H1 (cell line): ENCODE results near the gene CASP8AP2. TPM values are rescaled to one million over a fixed set of nuclear protein-coding genes. Genes with fewer than 3 reads are reported as not detected.

Experiments used
- CEBPB ChIP-seq: IDR thresholded peaks from 2 replicates; pipeline ENCODE4 v1.6.1; 2012; ENCODE audit warnings: low read depth, low read length
- EP300 ChIP-seq, 2 experiments: IDR thresholded peaks; 1 replicate in 1 of 2; 2 replicates in 1 of 2; pipeline ENCODE4 v1.6.1; 2011 to 2012; ENCODE audit warnings: low read depth in 2 of 2, low read length in 2 of 2, mild to moderate bottlenecking in 2 of 2, borderline replicate concordance in 1 of 2, inconsistent platforms in 1 of 2, moderate library complexity in 1 of 2
- RNF2 ChIP-seq: fragments of 200-900, 300-1000 bp; sonication (generic); IDR thresholded peaks from 2 replicates; pipeline ENCODE4 v1.7.1; 2016; ENCODE audit warnings: borderline replicate concordance, low read depth, mild to moderate bottlenecking, antibody characterized with exemption, low read length; ENCODE audit not compliant: poor library complexity, severe bottlenecking; ENCODE audit errors: missing control alignments
- RXRA ChIP-seq: IDR thresholded peaks from 2 replicates; pipeline ENCODE4 v1.6.1; 2011; ENCODE audit warnings: low read depth, mild to moderate bottlenecking, low read length, moderate library complexity; ENCODE audit not compliant: insufficient read depth
- SP4 ChIP-seq: IDR thresholded peaks from 2 replicates; pipeline ENCODE4 v1.6.1; 2012; ENCODE audit warnings: low read length, inconsistent platforms
- polyA plus RNA-seq, 7 experiments: library from polyadenylated mRNA; depleted of rRNA in 3 of 7; stranded (reverse) in 5 of 7; unstranded in 2 of 7; fragments of >200 nt in 5 of 7; fragments of 200-250 nt in 2 of 7; gene quantifications; 1 replicate in 5 of 7; 2 replicates in 1 of 7; 4 replicates in 1 of 7; pipeline versions ENCODE4 v1.2.1 to v1.2.3, GENCODE V29; 2011 to 2013; ENCODE audit warnings: missing spikeins in 2 of 7, mixed read lengths in 2 of 7
- total RNA-seq: library from RNA; stranded (reverse); fragmentation: NEBNext Ultra II Directional; extraction: Animal tissue kit (Norgen Biotek cat#: 25700); gene quantifications from 2 replicates; pipeline ENCODE4 v1.2.1, GENCODE V29; 2021
- TF ChIP-seq, protein P1 (sequence below): fragments of 300-600 bp; sonication (generic); IDR thresholded peaks from 2 replicates; pipeline ENCODE4 v1.7.1; 2012; ENCODE audit warnings: low read length, moderate library complexity, mild to moderate bottlenecking, inconsistent platforms; ENCODE audit not compliant: insufficient replicate concordance
- TF ChIP-seq, protein P2 (sequence below): IDR thresholded peaks from 2 replicates; pipeline ENCODE4 v1.6.1; 2012; ENCODE audit warnings: low read length, inconsistent platforms

Gene CASP8AP2
- total and polyA plus RNA-seq, 2 of the 8 experiments (the other 6 are each of a cell fraction or from before 2014, with no cell fraction given) = 6.9 to 32.1 TPM

DNA sequence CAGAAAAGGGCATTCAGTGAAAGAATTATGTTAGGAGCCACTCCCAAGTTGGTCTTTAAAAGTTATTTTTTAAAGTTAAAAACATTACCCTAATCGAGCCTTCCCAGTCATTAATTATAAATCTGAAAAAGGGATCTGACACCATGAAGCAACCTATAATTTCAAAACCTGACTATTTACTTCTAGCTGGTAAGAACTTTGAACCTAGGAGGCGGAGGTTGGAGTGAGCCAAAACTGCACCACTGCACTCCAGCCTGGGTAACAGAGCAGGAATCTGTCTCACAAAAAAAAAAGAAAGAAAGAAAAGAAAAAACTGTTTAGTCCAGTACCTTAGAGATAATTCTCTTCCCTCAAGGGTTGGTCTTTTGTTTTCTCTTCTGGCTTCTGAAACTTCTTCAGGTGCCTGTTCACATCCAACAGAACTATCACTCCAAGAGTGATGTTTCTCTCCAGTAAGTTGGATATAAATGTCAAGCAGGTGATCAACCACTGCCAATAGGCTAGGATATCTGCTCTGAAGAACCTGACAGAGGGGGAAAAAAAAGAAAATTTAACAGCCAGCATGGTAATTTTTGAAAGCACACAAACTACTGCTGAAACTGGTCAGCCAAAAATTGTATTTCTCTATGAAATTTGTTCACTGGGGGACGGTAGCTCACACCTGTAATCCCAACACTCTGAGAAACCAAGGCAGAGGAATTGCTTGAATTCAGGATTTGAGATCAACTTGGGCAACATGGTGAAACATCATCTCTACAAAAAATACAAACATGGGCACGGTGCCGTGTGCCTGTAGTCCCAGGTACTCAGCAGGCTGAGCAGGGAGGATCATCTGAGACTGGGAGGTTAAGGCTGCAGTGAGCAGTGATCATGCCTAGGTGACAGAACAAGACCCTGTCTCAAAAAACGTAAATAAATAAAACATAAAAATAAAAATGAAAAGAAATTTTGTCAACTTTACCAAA, 48.3 kb upstream of the CASP8AP2 start (continued):
- TF ChIP-seq SP4 = no peak
- TF ChIP-seq RXRA = no peak
- no peak for TF ChIP-seq CEBPB
- TF ChIP-seq, protein P1, sequence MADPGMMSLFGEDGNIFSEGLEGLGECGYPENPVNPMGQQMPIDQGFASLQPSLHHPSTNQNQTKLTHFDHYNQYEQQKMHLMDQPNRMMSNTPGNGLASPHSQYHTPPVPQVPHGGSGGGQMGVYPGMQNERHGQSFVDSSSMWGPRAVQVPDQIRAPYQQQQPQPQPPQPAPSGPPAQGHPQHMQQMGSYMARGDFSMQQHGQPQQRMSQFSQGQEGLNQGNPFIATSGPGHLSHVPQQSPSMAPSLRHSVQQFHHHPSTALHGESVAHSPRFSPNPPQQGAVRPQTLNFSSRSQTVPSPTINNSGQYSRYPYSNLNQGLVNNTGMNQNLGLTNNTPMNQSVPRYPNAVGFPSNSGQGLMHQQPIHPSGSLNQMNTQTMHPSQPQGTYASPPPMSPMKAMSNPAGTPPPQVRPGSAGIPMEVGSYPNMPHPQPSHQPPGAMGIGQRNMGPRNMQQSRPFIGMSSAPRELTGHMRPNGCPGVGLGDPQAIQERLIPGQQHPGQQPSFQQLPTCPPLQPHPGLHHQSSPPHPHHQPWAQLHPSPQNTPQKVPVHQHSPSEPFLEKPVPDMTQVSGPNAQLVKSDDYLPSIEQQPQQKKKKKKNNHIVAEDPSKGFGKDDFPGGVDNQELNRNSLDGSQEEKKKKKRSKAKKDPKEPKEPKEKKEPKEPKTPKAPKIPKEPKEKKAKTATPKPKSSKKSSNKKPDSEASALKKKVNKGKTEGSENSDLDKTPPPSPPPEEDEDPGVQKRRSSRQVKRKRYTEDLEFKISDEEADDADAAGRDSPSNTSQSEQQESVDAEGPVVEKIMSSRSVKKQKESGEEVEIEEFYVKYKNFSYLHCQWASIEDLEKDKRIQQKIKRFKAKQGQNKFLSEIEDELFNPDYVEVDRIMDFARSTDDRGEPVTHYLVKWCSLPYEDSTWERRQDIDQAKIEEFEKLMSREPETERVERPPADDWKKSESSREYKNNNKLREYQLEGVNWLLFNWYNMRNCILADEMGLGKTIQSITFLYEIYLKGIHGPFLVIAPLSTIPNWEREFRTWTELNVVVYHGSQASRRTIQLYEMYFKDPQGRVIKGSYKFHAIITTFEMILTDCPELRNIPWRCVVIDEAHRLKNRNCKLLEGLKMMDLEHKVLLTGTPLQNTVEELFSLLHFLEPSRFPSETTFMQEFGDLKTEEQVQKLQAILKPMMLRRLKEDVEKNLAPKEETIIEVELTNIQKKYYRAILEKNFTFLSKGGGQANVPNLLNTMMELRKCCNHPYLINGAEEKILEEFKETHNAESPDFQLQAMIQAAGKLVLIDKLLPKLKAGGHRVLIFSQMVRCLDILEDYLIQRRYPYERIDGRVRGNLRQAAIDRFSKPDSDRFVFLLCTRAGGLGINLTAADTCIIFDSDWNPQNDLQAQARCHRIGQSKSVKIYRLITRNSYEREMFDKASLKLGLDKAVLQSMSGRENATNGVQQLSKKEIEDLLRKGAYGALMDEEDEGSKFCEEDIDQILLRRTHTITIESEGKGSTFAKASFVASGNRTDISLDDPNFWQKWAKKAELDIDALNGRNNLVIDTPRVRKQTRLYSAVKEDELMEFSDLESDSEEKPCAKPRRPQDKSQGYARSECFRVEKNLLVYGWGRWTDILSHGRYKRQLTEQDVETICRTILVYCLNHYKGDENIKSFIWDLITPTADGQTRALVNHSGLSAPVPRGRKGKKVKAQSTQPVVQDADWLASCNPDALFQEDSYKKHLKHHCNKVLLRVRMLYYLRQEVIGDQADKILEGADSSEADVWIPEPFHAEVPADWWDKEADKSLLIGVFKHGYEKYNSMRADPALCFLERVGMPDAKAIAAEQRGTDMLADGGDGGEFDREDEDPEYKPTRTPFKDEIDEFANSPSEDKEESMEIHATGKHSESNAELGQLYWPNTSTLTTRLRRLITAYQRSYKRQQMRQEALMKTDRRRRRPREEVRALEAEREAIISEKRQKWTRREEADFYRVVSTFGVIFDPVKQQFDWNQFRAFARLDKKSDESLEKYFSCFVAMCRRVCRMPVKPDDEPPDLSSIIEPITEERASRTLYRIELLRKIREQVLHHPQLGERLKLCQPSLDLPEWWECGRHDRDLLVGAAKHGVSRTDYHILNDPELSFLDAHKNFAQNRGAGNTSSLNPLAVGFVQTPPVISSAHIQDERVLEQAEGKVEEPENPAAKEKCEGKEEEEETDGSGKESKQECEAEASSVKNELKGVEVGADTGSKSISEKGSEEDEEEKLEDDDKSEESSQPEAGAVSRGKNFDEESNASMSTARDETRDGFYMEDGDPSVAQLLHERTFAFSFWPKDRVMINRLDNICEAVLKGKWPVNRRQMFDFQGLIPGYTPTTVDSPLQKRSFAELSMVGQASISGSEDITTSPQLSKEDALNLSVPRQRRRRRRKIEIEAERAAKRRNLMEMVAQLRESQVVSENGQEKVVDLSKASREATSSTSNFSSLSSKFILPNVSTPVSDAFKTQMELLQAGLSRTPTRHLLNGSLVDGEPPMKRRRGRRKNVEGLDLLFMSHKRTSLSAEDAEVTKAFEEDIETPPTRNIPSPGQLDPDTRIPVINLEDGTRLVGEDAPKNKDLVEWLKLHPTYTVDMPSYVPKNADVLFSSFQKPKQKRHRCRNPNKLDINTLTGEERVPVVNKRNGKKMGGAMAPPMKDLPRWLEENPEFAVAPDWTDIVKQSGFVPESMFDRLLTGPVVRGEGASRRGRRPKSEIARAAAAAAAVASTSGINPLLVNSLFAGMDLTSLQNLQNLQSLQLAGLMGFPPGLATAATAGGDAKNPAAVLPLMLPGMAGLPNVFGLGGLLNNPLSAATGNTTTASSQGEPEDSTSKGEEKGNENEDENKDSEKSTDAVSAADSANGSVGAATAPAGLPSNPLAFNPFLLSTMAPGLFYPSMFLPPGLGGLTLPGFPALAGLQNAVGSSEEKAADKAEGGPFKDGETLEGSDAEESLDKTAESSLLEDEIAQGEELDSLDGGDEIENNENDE = no peak
- TF ChIP-seq EP300 (IDR thresholded peaks at IDR 0.05; ENCODE audit: borderline replicate concordance in 1 of 2, low read depth in 2 of 2, low read length in 2 of 2) = no peak
- no peak for TF ChIP-seq RNF2
- TF ChIP-seq, protein P2, sequence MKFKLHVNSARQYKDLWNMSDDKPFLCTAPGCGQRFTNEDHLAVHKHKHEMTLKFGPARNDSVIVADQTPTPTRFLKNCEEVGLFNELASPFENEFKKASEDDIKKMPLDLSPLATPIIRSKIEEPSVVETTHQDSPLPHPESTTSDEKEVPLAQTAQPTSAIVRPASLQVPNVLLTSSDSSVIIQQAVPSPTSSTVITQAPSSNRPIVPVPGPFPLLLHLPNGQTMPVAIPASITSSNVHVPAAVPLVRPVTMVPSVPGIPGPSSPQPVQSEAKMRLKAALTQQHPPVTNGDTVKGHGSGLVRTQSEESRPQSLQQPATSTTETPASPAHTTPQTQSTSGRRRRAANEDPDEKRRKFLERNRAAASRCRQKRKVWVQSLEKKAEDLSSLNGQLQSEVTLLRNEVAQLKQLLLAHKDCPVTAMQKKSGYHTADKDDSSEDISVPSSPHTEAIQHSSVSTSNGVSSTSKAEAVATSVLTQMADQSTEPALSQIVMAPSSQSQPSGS = no peak
